CD4-positive, alpha-beta memory T cell (primary cell): Measurements from ENCODE around the gene LY6G5C. TPM values are rescaled to one million over a fixed set of nuclear protein-coding genes. Genes with fewer than 3 reads are reported as not detected.

ENCODE experiments used
- CTCF ChIA-PET: fragments of 350-600 bp; sonication (Branson Sonifier 250); formaldehyde crosslinking; loops from one replicate; lab custom pipeline; 2021; ENCODE audit warnings: inconsistent platforms; ENCODE audit not compliant: partially characterized antibody; lab: Charles Lee
- POLR2A ChIA-PET: fragments of 350-600 bp; sonication (Branson Sonifier 250); formaldehyde crosslinking; loops from one replicate; lab custom pipeline; 2021; ENCODE audit not compliant: partially characterized antibody; lab: Charles Lee
- DNase-seq, 5 donors: peaks; one replicate each; pipeline versions ENCODE4 v3.0.0 to v3.0.0-alpha.2; 2020 to 2022; ENCODE audit warnings: mixed read lengths in 1 of 5
- H3K27ac ChIP-seq: one replicate; pipeline ENCODE4 v1.7.0; 2013; ENCODE audit warnings: low read depth, low read length
- H3K27me3 ChIP-seq: 2 replicates; pipeline ENCODE4 v1.7.0; 2013; ENCODE audit warnings: mild to moderate bottlenecking, low read length, moderate library complexity; ENCODE audit not compliant: insufficient read depth
- H3K36me3 ChIP-seq: 2 replicates; pipeline ENCODE4 v1.7.0; 2013; ENCODE audit warnings: mild to moderate bottlenecking, low read length, moderate library complexity; ENCODE audit not compliant: insufficient read depth
- H3K4me1 ChIP-seq: 2 replicates; pipeline ENCODE4 v1.7.0; 2013; ENCODE audit warnings: mild to moderate bottlenecking, low read length, moderate library complexity; ENCODE audit not compliant: insufficient read depth
- H3K4me3 ChIP-seq, 2 donors: one replicate each; pipeline ENCODE4 v1.7.0; 2013; ENCODE audit warnings: low read length in 2 of 2, mild to moderate bottlenecking in 1 of 2
- H3K9me3 ChIP-seq, 2 donors: one replicate each; pipeline ENCODE4 v1.7.0; 2013; ENCODE audit warnings: low read length in 2 of 2, control low read depth in 1 of 2; ENCODE audit not compliant: control insufficient read depth in 1 of 2
- H3K27ac Mint-ChIP-seq, 7 donors: one replicate each; pipeline ENCODE4 v1.8.0; 2020 to 2021; ENCODE audit warnings: mixed read lengths in 7 of 7, mild to moderate bottlenecking in 6 of 7, inconsistent platforms in 3 of 7, moderate library complexity in 3 of 7
- H3K27me3 Mint-ChIP-seq, 2 donors: one replicate each; pipeline ENCODE4 v1.8.0; 2020 to 2021; ENCODE audit warnings: mixed read lengths in 2 of 2
- H3K36me3 Mint-ChIP-seq, 2 donors: one replicate each; pipeline ENCODE4 v1.8.0; 2020 to 2021; ENCODE audit warnings: mixed read lengths in 2 of 2, inconsistent platforms in 1 of 2, mild to moderate bottlenecking in 1 of 2
- H3K4me1 Mint-ChIP-seq, 4 donors: one replicate each; pipeline ENCODE4 v1.8.0; 2020 to 2021; ENCODE audit warnings: mixed read lengths in 4 of 4, mild to moderate bottlenecking in 1 of 4
- H3K4me3 Mint-ChIP-seq, 8 donors: one replicate each; pipeline ENCODE4 v1.8.0; 2020 to 2021; ENCODE audit warnings: mixed read lengths in 8 of 8, mild to moderate bottlenecking in 7 of 8, moderate library complexity in 6 of 8, inconsistent platforms in 3 of 8
- H3K9me3 Mint-ChIP-seq, 8 donors: one replicate each; pipeline ENCODE4 v1.8.0; 2020 to 2021; ENCODE audit warnings: mixed read lengths in 8 of 8, mild to moderate bottlenecking in 5 of 8, inconsistent platforms in 3 of 8, moderate library complexity in 1 of 8
- intact Hi-C: fragments of 100-400 bp; cut with micrococcal nuclease; formaldehyde crosslinking; loops from one replicate; pipeline ENCODE4 v1.15.1; 2023
- microRNA-seq: library from miRNA; unstranded; fragments of <30 nt; microRNA quantifications from one replicate; pipeline ENCODE4 v1.2.0, GENCODE V29; 2021; ENCODE audit warnings: borderline replicate concordance, borderline number of aligned reads, borderline microRNAs expressed, mixed read lengths
- polyA plus RNA-seq, 2 donors: library from polyadenylated mRNA; unstranded; fragments of 300-500 nt; fragmentation: Illumina TruSeq; gene quantifications; one replicate each; pipeline ENCODE4 v1.2.3, GENCODE V29; 2021
- total RNA-seq, 2 experiments: library from RNA; stranded (reverse); gene quantifications; one replicate each; pipeline ENCODE4 v1.2.3, GENCODE V29; 2021

The LY6G5C gene
- total and polyA plus RNA-seq, 4 experiments from 2014 or later: 4.4 to 11.8 (median 6.7) TPM

DNA sequence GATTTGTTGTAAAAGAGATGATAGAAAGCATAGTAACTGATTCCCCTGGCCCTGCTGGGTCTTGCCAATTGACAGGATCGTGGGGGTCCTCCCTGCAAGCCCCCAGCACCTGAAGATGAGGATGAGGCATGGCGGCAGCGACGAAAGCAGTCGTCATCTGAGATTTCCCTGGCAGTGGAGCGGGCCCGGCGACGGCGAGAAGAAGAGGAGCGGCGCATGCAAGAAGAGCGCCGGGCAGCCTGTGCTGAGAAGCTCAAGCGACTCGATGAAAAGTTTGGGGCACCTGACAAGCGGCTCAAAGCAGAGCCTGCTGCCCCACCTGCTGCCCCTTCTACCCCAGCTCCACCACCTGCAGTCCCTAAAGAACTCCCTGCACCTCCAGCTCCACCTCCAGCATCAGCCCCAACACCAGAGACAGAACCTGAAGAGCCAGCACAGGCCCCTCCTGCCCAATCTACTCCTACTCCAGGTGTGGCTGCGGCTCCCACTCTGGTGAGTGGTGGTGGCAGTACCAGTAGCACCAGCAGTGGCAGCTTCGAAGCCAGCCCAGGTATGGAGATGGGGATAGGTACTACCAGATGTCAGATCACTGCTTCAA lies 53.1 kb downstream of the LY6G5C start:
- no peak overlapping the region for H3K4me3 Mint-ChIP-seq
- no peaks in the 10 kb centered on the region for H3K9me3 Mint-ChIP-seq
- peaks cover 95% of the 10 kb centered on the region for H3K36me3 ChIP-seq
- H3K4me1 Mint-ChIP-seq: peaks cover under 1 to 4% (median 3%) of the 10 kb centered on the region in 4 donors
- H3K27ac Mint-ChIP-seq: peak overlapping the region in 3 of 7 donors; percentile 24 to 59 (median 51)
- CTCF ChIA-PET: interaction anchor here (1.0 kb wide), 1 partner anchor 53 kb away, joined by 4 read pairs; the partner anchor contains the start of gene LY6G5C
- no peak overlapping the region for H3K27ac ChIP-seq
- no peaks in the 10 kb centered on the region for H3K27me3 ChIP-seq
- no peaks in the 10 kb centered on the region for H3K27me3 Mint-ChIP-seq
- H3K36me3 Mint-ChIP-seq: peaks cover 57 to 90% of the 10 kb centered on the region in 2 donors
- H3K9me3 ChIP-seq: no peaks in the 10 kb centered on the region
- no peak for DNase-seq
- POLR2A ChIA-PET: interaction anchor here (1.0 kb wide), 1 partner anchor 25 kb away, joined by 3 read pairs; no protein-coding TSS in a partner anchor
- no peak overlapping the region for H3K4me3 ChIP-seq
- no peaks in the 10 kb centered on the region for H3K4me1 ChIP-seq
- intact Hi-C loops: no loop called here

DNA sequence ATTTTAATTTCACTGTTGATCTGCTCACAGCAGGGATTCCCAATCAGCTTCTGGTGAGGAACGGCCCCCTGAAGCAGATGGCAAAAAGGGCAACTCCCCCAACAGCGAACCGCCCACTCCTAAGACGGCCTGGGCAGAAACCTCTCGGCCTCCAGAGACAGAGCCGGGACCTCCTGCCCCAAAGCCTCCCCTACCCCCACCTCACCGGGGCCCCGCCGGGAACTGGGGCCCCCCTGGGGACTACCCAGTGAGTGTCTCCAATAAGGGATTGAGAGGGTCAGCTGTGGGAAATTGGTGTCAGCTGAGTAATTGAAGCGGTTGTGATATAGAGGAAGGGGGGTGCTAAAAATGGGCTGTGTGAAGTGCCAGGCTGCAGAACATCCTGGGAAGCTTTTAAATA lies 53.9 kb downstream of the LY6G5C start:
- H3K4me3 ChIP-seq: no peak overlapping the region
- Mint-ChIP-seq H3K27me3 (no peaks in the 10 kb centered on the region), H3K36me3 (peaks cover 56 to 92% of the 10 kb centered on the region in 2 donors), H3K4me3 (no peak overlapping the region), H3K27ac (peak overlapping the region in 2 of 7 donors; percentile 44 to 72), H3K9me3 (no peaks in the 10 kb centered on the region), H3K4me1 (peaks cover 9 to 11% (median 10%) of the 10 kb centered on the region in 4 donors)
- CTCF ChIA-PET: interaction anchor here (1.0 to 1.4 kb wide), 2 partner anchors 13 to 54 kb away, joined by 3 to 4 read pairs; partner anchors contain the start of gene LY6G5C
- intact Hi-C loops: no loop called here
- POLR2A ChIA-PET: interaction anchor here (0.8 kb wide), 1 partner anchor 25 kb away, joined by 3 read pairs; the partner anchor contains the start of gene BAG6
- no peaks in the 10 kb centered on the region for H3K27me3 ChIP-seq
- H3K4me1 ChIP-seq: peaks cover 8% of the 10 kb centered on the region
- peaks cover 91% of the 10 kb centered on the region for H3K36me3 ChIP-seq
- no peak for DNase-seq
- H3K9me3 ChIP-seq: no peaks in the 10 kb centered on the region
- no peak overlapping the region for H3K27ac ChIP-seq

Small RNA genes lying within 50 kb of the gene (microRNA-seq; reads per million reads assigned to microRNA genes)
- gene MIR4646: not detected
- not detected for gene MIR6832

Other genes starting within 250 kb of the LY6G5C start
Only the 30 nearest of the 38 such genes appear.
- gene DDX39B, start 139.1 kb downstream of the LY6G5C start, total RNA-seq: 100 to 1,000 TPM; 729 to 737 TPM
- 10 to 100 TPM; 65.6 to 94.3 TPM for gene DDX39B, start 139.1 kb downstream of the LY6G5C start, polyA plus RNA-seq
- gene ATP6V1G2, start 134.5 kb downstream of the LY6G5C start, total RNA-seq: 1 to 10 TPM; 6.0 to 7.2 TPM
- under 1 TPM; 0.84 to 1.00 TPM for gene ATP6V1G2, start 134.5 kb downstream of the LY6G5C start, polyA plus RNA-seq
- gene NFKBIL1, start 133.5 kb downstream of the LY6G5C start, total RNA-seq: 10 to 100 TPM in 1 of 2 experiments, 1 to 10 TPM in 1; 9.8 to 13.3 TPM
- gene NFKBIL1, start 133.5 kb downstream of the LY6G5C start, polyA plus RNA-seq: 1 to 10 TPM; 5.7 to 7.4 TPM
- gene LTA, start 108.8 kb downstream of the LY6G5C start, total RNA-seq: 10 to 100 TPM; 17.3 to 17.5 TPM
- gene LTA, start 108.8 kb downstream of the LY6G5C start, polyA plus RNA-seq: 10 to 100 TPM; 27.7 to 31.1 TPM
- 10 to 100 TPM; 25.0 to 28.2 TPM for gene TNF, start 105.5 kb downstream of the LY6G5C start, total RNA-seq
- 10 to 100 TPM in 1 of 2 donors, 1 to 10 TPM in 1; 3.9 to 10.1 TPM for gene TNF, start 105.5 kb downstream of the LY6G5C start, polyA plus RNA-seq
- 100 to 1,000 TPM; 802 to 835 TPM for gene LTB, start 98.6 kb downstream of the LY6G5C start, total RNA-seq
- 1,000 to 10,000 TPM; 2,431 to 3,276 TPM for gene LTB, start 98.6 kb downstream of the LY6G5C start, polyA plus RNA-seq
- gene LST1, start 94.8 kb downstream of the LY6G5C start, total RNA-seq: 10 to 100 TPM; 13.6 to 20.3 TPM
- gene LST1, start 94.8 kb downstream of the LY6G5C start, polyA plus RNA-seq: 10 to 100 TPM; 30.4 to 34.8 TPM
- gene NCR3, start 88.1 kb downstream of the LY6G5C start, total RNA-seq: 1 to 10 TPM; 3.0 to 4.6 TPM
- gene NCR3, start 88.1 kb downstream of the LY6G5C start, polyA plus RNA-seq: 10 to 100 TPM; 28.4 to 28.7 TPM
- 1 to 10 TPM; 5.2 to 7.4 TPM for gene AIF1, start 65.8 kb downstream of the LY6G5C start, total RNA-seq
- 10 to 100 TPM; 10.8 to 11.0 TPM for gene AIF1, start 65.8 kb downstream of the LY6G5C start, polyA plus RNA-seq
- gene PRRC2A, start 60.4 kb downstream of the LY6G5C start, total RNA-seq: 100 to 1,000 TPM; 214 to 218 TPM
- gene PRRC2A, start 60.4 kb downstream of the LY6G5C start, polyA plus RNA-seq: 10 to 100 TPM in 1 of 2 donors, under 1 TPM in 1; 0.09 to 12.1 TPM
- gene BAG6, start 28.4 kb downstream of the LY6G5C start, total RNA-seq: 100 to 1,000 TPM; 296 to 325 TPM
- gene BAG6, start 28.4 kb downstream of the LY6G5C start, polyA plus RNA-seq: 10 to 100 TPM; 12.0 to 23.1 TPM
- 1 to 10 TPM; 1.3 to 1.5 TPM for gene APOM, start 25.2 kb downstream of the LY6G5C start, total RNA-seq
- gene APOM, start 25.2 kb downstream of the LY6G5C start, polyA plus RNA-seq: 1 to 10 TPM; 4.9 to 5.2 TPM
- 10 to 100 TPM; 37.5 to 39.9 TPM for gene C6orf47, start 20.3 kb downstream of the LY6G5C start, total RNA-seq
- gene C6orf47, start 20.3 kb downstream of the LY6G5C start, polyA plus RNA-seq: 10 to 100 TPM; 15.8 to 29.7 TPM
- 10 to 100 TPM; 25.1 to 25.5 TPM for gene GPANK1, start 16.1 kb downstream of the LY6G5C start, total RNA-seq
- gene GPANK1, start 16.1 kb downstream of the LY6G5C start, polyA plus RNA-seq: 10 to 100 TPM; 16.7 to 19.5 TPM
- gene CSNK2B, start 15.0 kb downstream of the LY6G5C start, total RNA-seq: 100 to 1,000 TPM; 141 to 148 TPM
- 100 to 1,000 TPM; 183 to 232 TPM for gene CSNK2B, start 15.0 kb downstream of the LY6G5C start, polyA plus RNA-seq
- gene LY6G5B, start 11.1 kb downstream of the LY6G5C start, total RNA-seq: 10 to 100 TPM; 39.3 to 39.8 TPM
- gene LY6G5B, start 11.1 kb downstream of the LY6G5C start, polyA plus RNA-seq: under 1 TPM in 1 of 2 donors, not detected in 1; 0.98 TPM
- gene ABHD16A, start 22.3 kb upstream of the LY6G5C start, total RNA-seq: 10 to 100 TPM; 66.0 to 69.2 TPM
- 10 to 100 TPM; 35.9 to 46.8 TPM for gene ABHD16A, start 22.3 kb upstream of the LY6G5C start, polyA plus RNA-seq
- not detected for gene LY6G6F, start 25.8 kb upstream of the LY6G5C start, total RNA-seq
- gene LY6G6F, start 25.8 kb upstream of the LY6G5C start, polyA plus RNA-seq: not detected
- not detected for gene LY6G6D, start 34.3 kb upstream of the LY6G5C start, total RNA-seq
- gene LY6G6D, start 34.3 kb upstream of the LY6G5C start, polyA plus RNA-seq: not detected
- gene LY6G6C, start 40.7 kb upstream of the LY6G5C start, total RNA-seq: not detected
- not detected for gene LY6G6C, start 40.7 kb upstream of the LY6G5C start, polyA plus RNA-seq
- not detected for gene MPIG6B, start 42.3 kb upstream of the LY6G5C start, total RNA-seq
- gene MPIG6B, start 42.3 kb upstream of the LY6G5C start, polyA plus RNA-seq: not detected
- 1 to 10 TPM; 5.4 to 7.4 TPM for gene DDAH2, start 48.2 kb upstream of the LY6G5C start, total RNA-seq
- gene DDAH2, start 48.2 kb upstream of the LY6G5C start, polyA plus RNA-seq: 10 to 100 TPM; 16.4 to 19.8 TPM
- 10 to 100 TPM; 91.0 to 98.3 TPM for gene CLIC1, start 55.5 kb upstream of the LY6G5C start, total RNA-seq
- 100 to 1,000 TPM; 462 to 601 TPM for gene CLIC1, start 55.5 kb upstream of the LY6G5C start, polyA plus RNA-seq
- gene MSH5, start 58.9 kb upstream of the LY6G5C start, total RNA-seq: 10 to 100 TPM; 11.4 to 12.1 TPM
- gene MSH5, start 58.9 kb upstream of the LY6G5C start, polyA plus RNA-seq: 1 to 10 TPM in 1 of 2 donors, under 1 TPM in 1; 0.95 to 3.2 TPM
- 1 to 10 TPM; 2.7 to 3.7 TPM for gene SAPCD1, start 81.6 kb upstream of the LY6G5C start, total RNA-seq
- under 1 TPM in 1 of 2 donors, not detected in 1; 0.89 TPM for gene SAPCD1, start 81.6 kb upstream of the LY6G5C start, polyA plus RNA-seq
- 1 to 10 TPM; 1.0 to 1.7 TPM for gene VWA7, start 96.3 kb upstream of the LY6G5C start, total RNA-seq
- 1 to 10 TPM in 1 of 2 donors, under 1 TPM in 1; 1.00 to 2.5 TPM for gene VWA7, start 96.3 kb upstream of the LY6G5C start, polyA plus RNA-seq
- 10 to 100 TPM; 39.6 to 46.8 TPM for gene VARS1, start 114.7 kb upstream of the LY6G5C start, total RNA-seq
- 10 to 100 TPM; 43.4 to 45.9 TPM for gene VARS1, start 114.7 kb upstream of the LY6G5C start, polyA plus RNA-seq
- gene LSM2, start 125.9 kb upstream of the LY6G5C start, total RNA-seq: 10 to 100 TPM; 30.0 to 34.6 TPM
- 10 to 100 TPM; 67.4 to 80.4 TPM for gene LSM2, start 125.9 kb upstream of the LY6G5C start, polyA plus RNA-seq
- gene HSPA1L, start 134.2 kb upstream of the LY6G5C start, total RNA-seq: 1 to 10 TPM; 8.2 to 8.3 TPM
- gene HSPA1L, start 134.2 kb upstream of the LY6G5C start, polyA plus RNA-seq: 1 to 10 TPM; 1.1 to 4.4 TPM
- 10 to 100 TPM; 69.9 to 71.5 TPM for gene HSPA1A, start 134.5 kb upstream of the LY6G5C start, total RNA-seq
- gene HSPA1A, start 134.5 kb upstream of the LY6G5C start, polyA plus RNA-seq: 10 to 100 TPM; 14.6 to 71.9 TPM